GM12878 (cell line): ENCODE data around the gene C2orf69. TPM values are rescaled to one million over a fixed set of nuclear protein-coding genes. Genes with fewer than 3 reads are reported as not detected.

Experiments used
- ATAC-seq: fragments of 200-7000 bp; cut with Tn5 transposase; 3 replicates; pipeline ENCODE4 v1.9.1; 2020; ENCODE audit warnings: mild to moderate bottlenecking, moderate library complexity
- BruUV-seq: library from RNA; stranded (reverse); fragments of 400-500 nt; replicated peaks from 2 replicates; lab custom pipeline; 2021; lab: Mats Ljungman, UMichigan
- CTCF ChIA-PET: fragments of 300-600 bp; sonication (Branson Sonifier 250); formaldehyde crosslinking; extraction: SDS; loops from one replicate; lab custom pipeline; 2021; ENCODE audit warnings: inconsistent platforms; lab: Yijun Ruan, JAX
- POLR2A ChIA-PET: fragments of 350-600 bp; formaldehyde crosslinking; extraction: SDS; loops from one replicate; lab custom pipeline; 2021; ENCODE audit warnings: inconsistent platforms; lab: Charles Lee
- RAD21 ChIA-PET: fragments of 300-600 bp; sonication (Branson Sonifier 250); formaldehyde crosslinking; loops from one replicate; lab custom pipeline; 2023; ENCODE audit warnings: antibody characterized with exemption; ENCODE audit not compliant: unreplicated experiment; lab: Charles Lee
- SMC1A ChIA-PET: fragments of 300-600 bp; sonication (Branson Sonifier 250); formaldehyde crosslinking; loops from one replicate; lab custom pipeline; 2023; ENCODE audit not compliant: unreplicated experiment, uncharacterized antibody; lab: Charles Lee
- DNase-seq: peaks from one replicate; pipeline ENCODE4 v3.0.0-alpha.2; 2011; ENCODE audit warnings: low read depth, low spot score
- FAIRE-seq: peaks from 3 replicates; lab custom pipeline; 2011; peaks lifted over from hg19 to GRCh38; lab: Jason Lieb, UNC
- H2AFZ ChIP-seq: 2 replicates; pipeline ENCODE4 v1.6.0; 2011; ENCODE audit warnings: low read depth, low read length, control low read depth; ENCODE audit not compliant: control insufficient read depth
- H3K27ac ChIP-seq: 2 replicates; pipeline ENCODE4 v1.5.1; 2011; ENCODE audit warnings: control low read depth; ENCODE audit not compliant: control insufficient read depth, insufficient read depth
- H3K27me3 ChIP-seq, 2 experiments: replicated peaks in 1 of 2; 2 replicates each; pipeline versions ENCODE4 v1.6.0 to v1.6.1; 2011; ENCODE audit warnings: low read length in 1 of 2; ENCODE audit not compliant: control insufficient read depth in 2 of 2, insufficient read depth in 2 of 2
- H3K36me3 ChIP-seq, 2 experiments: 2 replicates each; pipeline ENCODE4 v1.5.1; 2011; ENCODE audit warnings: low read length in 1 of 2; ENCODE audit not compliant: control insufficient read depth in 2 of 2, insufficient read depth in 2 of 2
- H3K4me1 ChIP-seq: 2 replicates; pipeline ENCODE4 v1.6.1; 2011; ENCODE audit warnings: mild to moderate bottlenecking, low read length, moderate library complexity, mixed read lengths; ENCODE audit not compliant: control insufficient read depth, insufficient read depth
- H3K4me2 ChIP-seq: 2 replicates; pipeline ENCODE4 v1.6.0; 2011; ENCODE audit warnings: control low read depth; ENCODE audit not compliant: control insufficient read depth, insufficient read depth
- H3K4me3 ChIP-seq: fragments of 200-600 bp; sonication (generic); 2 replicates; pipeline ENCODE4 v1.5.1; 2016
- H3K79me2 ChIP-seq: 2 replicates; pipeline ENCODE4 v1.6.0; 2011; ENCODE audit warnings: low read length; ENCODE audit not compliant: control insufficient read depth, insufficient read depth
- H3K9ac ChIP-seq: 2 replicates; pipeline ENCODE4 v1.8.0; 2011; ENCODE audit warnings: low read length, control low read depth, mixed read lengths; ENCODE audit not compliant: control insufficient read depth, insufficient read depth
- H3K9me3 ChIP-seq: replicated peaks from 3 replicates; pipeline ENCODE4 v1.5.1; 2011; ENCODE audit warnings: mild to moderate bottlenecking, low read length; ENCODE audit not compliant: control insufficient read depth, insufficient read depth
- H4K20me1 ChIP-seq: 2 replicates; pipeline ENCODE4 v1.6.0; 2011; ENCODE audit not compliant: control insufficient read depth, insufficient read depth
- ATF3 ChIP-seq: IDR thresholded peaks from 2 replicates; pipeline ENCODE4 v1.6.1; 2011; ENCODE audit warnings: low read depth, mild to moderate bottlenecking, low read length, moderate library complexity, borderline replicate concordance; ENCODE audit errors: extremely low read depth
- ETV6 ChIP-seq, 2 experiments: fragments of 450-650 bp in 1 of 2; IDR thresholded peaks in 1 of 2; conservative IDR thresholded peaks in 1 of 2; 2 replicates each; pipeline ENCODE4 v1.6.1; 2014; ENCODE audit warnings: antibody characterized with exemption in 1 of 2, borderline replicate concordance in 1 of 2, low read depth in 1 of 2, mild to moderate bottlenecking in 1 of 2, moderate library complexity in 1 of 2
- HCFC1 ChIP-seq: fragments of 150-350 bp; IDR thresholded peaks from 2 replicates; pipeline ENCODE4 v1.6.1; 2014; ENCODE audit warnings: low read length
- HDAC2 ChIP-seq: fragments of 200-600 bp; sonication (generic); IDR thresholded peaks from 2 replicates; pipeline ENCODE4 v1.6.1; 2017
- IRF4 ChIP-seq: IDR thresholded peaks from 2 replicates; pipeline ENCODE4 v1.6.1; 2011; ENCODE audit warnings: low read depth, low read length
- IRF5 ChIP-seq: fragments of 450-650 bp; IDR thresholded peaks from 2 replicates; pipeline ENCODE4 v1.6.1; 2017; ENCODE audit warnings: borderline replicate concordance
- JUNB ChIP-seq: IDR thresholded peaks from 2 replicates; pipeline ENCODE4 v1.6.1; 2016; ENCODE audit warnings: antibody characterized with exemption, mild to moderate bottlenecking
- KDM1A ChIP-seq: fragments of 200-600 bp; sonication (generic); IDR thresholded peaks from 2 replicates; pipeline ENCODE4 v1.6.1; 2016; ENCODE audit warnings: borderline replicate concordance
- LARP7 ChIP-seq: fragments of 450-650 bp; IDR thresholded peaks from 2 replicates; pipeline ENCODE4 v1.6.1; 2017; ENCODE audit warnings: mild to moderate bottlenecking
- MEF2B ChIP-seq: fragments of 450-650 bp; IDR thresholded peaks from 2 replicates; pipeline ENCODE4 v1.6.1; 2018; ENCODE audit warnings: mild to moderate bottlenecking, moderate library complexity; ENCODE audit not compliant: partially characterized antibody, poor library complexity, severe bottlenecking
- MXI1 ChIP-seq: fragments of 150-350 bp; IDR thresholded peaks from 2 replicates; pipeline ENCODE4 v1.6.1; 2011; ENCODE audit warnings: low read depth, mild to moderate bottlenecking, inconsistent platforms, low read length, improper control_type of control experiment
- NR2F1 ChIP-seq: fragments of 450-650 bp; conservative IDR thresholded peaks from 2 replicates; pipeline ENCODE4 v1.6.1; 2017; ENCODE audit warnings: mild to moderate bottlenecking
- NRF1 ChIP-seq: conservative IDR thresholded peaks from 2 replicates; pipeline ENCODE4 v1.6.1; 2011; ENCODE audit warnings: mild to moderate bottlenecking, low read depth, low read length, improper control_type of control experiment
- PML ChIP-seq: IDR thresholded peaks from 2 replicates; pipeline ENCODE4 v1.6.1; 2012; ENCODE audit warnings: low read length, inconsistent platforms
- POLR2A ChIP-seq: IDR thresholded peaks from 2 replicates; pipeline ENCODE4 v1.6.1; 2011; ENCODE audit warnings: low read depth, mild to moderate bottlenecking, low read length
- POLR2AphosphoS5 ChIP-seq: IDR thresholded peaks from 2 replicates; pipeline ENCODE4 v1.6.1; 2011; ENCODE audit warnings: mild to moderate bottlenecking, low read length, inconsistent platforms
- SUPT20H ChIP-seq: IDR thresholded peaks from 2 replicates; pipeline ENCODE4 v1.6.1; 2011; ENCODE audit warnings: low read depth, mild to moderate bottlenecking, low read length, moderate library complexity, borderline replicate concordance; ENCODE audit not compliant: control insufficient read depth
- TBL1XR1 ChIP-seq: IDR thresholded peaks from 2 replicates; pipeline ENCODE4 v1.6.1; 2012; ENCODE audit warnings: low read depth, low read length, improper control_type of control experiment
- YY1 ChIP-seq: IDR thresholded peaks from 2 replicates; pipeline ENCODE4 v1.6.1; 2011; ENCODE audit warnings: low read depth, mild to moderate bottlenecking, low read length
- ZNF24 ChIP-seq: fragments of 450-650 bp; IDR thresholded peaks from 2 replicates; pipeline ENCODE4 v1.6.1; 2017; ENCODE audit warnings: antibody characterized with exemption, mild to moderate bottlenecking
- ZNF687 ChIP-seq: fragments of 450-650 bp; IDR thresholded peaks from 2 replicates; pipeline ENCODE4 v1.6.1; 2017; ENCODE audit warnings: mild to moderate bottlenecking, moderate library complexity
- ZSCAN29 ChIP-seq: fragments of 450-650 bp; IDR thresholded peaks from 2 replicates; pipeline ENCODE4 v1.6.1; 2017; ENCODE audit warnings: mild to moderate bottlenecking, moderate library complexity
- WGBS: methylation state at CpG from one replicate; pipeline ENCODE4 v1.1.6; 2016; ENCODE audit warnings: low lambda C conversion rate; ENCODE audit not compliant: insufficient replicate concordance, insufficient coverage; ENCODE audit errors: missing lambda C conversion rate; 5-methylcytosine and 5-hydroxymethylcytosine counted together
- in situ Hi-C: fragments of 300-500 bp; cut with MboI; formaldehyde crosslinking; loops from 9 replicates; pipeline ENCODE4 v1.14.3; 2018; ENCODE audit warnings: mixed read lengths
- intact Hi-C: fragments of 100-400 bp; cut with micrococcal nuclease; formaldehyde crosslinking; loops from one replicate; pipeline ENCODE4 v1.14.2; 2022; ENCODE audit not compliant: unreplicated experiment
- polyA plus RNA-seq, 11 experiments: library from polyadenylated mRNA; depleted of rRNA in 4 of 11; unstranded in 6 of 11; stranded (reverse) in 5 of 11; fragments of >200 nt; fragmentation: Nextera tagmentation in 4 of 11; fragmentation: Illumina TruSeq in 1 of 11; extraction: Ambion mirVana in 4 of 11; extraction: Trizol in 1 of 11; gene quantifications; 1 replicate in 1 of 11; 2 replicates in 10 of 11; pipeline versions ENCODE4 v1.2.1 to v1.2.3, GENCODE V29; 2011 to 2016; ENCODE audit warnings: inconsistent platforms in 2 of 11, missing spikeins in 2 of 11, low read depth in 1 of 11
- total RNA-seq, 4 experiments: library from RNA; depleted of rRNA in 3 of 4; stranded (reverse); fragments of >200 nt in 3 of 4; fragmentation: Illumina TruSeq in 1 of 4; extraction: Trizol in 1 of 4; gene quantifications; 2 replicates each; pipeline versions ENCODE4 v1.2.1 to v1.2.3, GENCODE V29; 2013 to 2021

The C2orf69 gene
- total and polyA plus RNA-seq, 10 of the 15 experiments (the other 5 are each of a cell fraction or from before 2014, with no cell fraction given) = 6.3 to 20.3 (median 11.1) TPM

- TF ChIP-seq IRF5 (no peak), MXI1 (no peak), TBL1XR1 (no peak), KDM1A (no peak), ZSCAN29 (no peak), ATF3 (no peak), ZNF24 (no peak), IRF4 (no peak), HDAC2 (no peak), JUNB (no peak), MEF2B (no peak), LARP7 (no peak)
Observed at GRCh38 chr2:199923924-199924323, 12.8 kb downstream of the C2orf69 start (continued).

GRCh38 chr2:199926806-199927205 is 15.7 kb downstream of the C2orf69 start:
- no peak overlapping the region for H3K4me2 ChIP-seq
- DNase-seq (no peak), FAIRE-seq (peak; percentile 81), ATAC-seq (no peak)
- WGBS = 0% methylated on average over 1 of the region's 1 CpG
- peaks cover 0 to 4% of the 10 kb centered on the region in 2 experiments; a peak in 3 of 4 replicates for H3K36me3 ChIP-seq
- H3K9me3 ChIP-seq = no peaks in the 10 kb centered on the region
- in situ Hi-C loops (no loop called here), intact Hi-C loops (no loop called here)
- POLR2A ChIA-PET = interaction anchor here (0.8 to 1.8 kb wide), 2 partner anchors 13 to 14 kb away, joined by 3 to 8 read pairs; no protein-coding TSS in a partner anchor
- H2AFZ ChIP-seq = no peak overlapping the region
- H3K27ac ChIP-seq = no peak overlapping the region
- H3K4me3 ChIP-seq = no peak overlapping the region
- CTCF ChIA-PET = interaction anchor here (0.6 to 1.5 kb wide), 4 partner anchors 14 to 559 kb away, joined by 3 to 6 read pairs (median 4); no protein-coding TSS in a partner anchor
- H3K4me1 ChIP-seq = no peaks in the 10 kb centered on the region
- no peaks in the 10 kb centered on the region for H3K27me3 ChIP-seq
- no peak overlapping the region for H3K9ac ChIP-seq
- no TSS peak for BruUV-seq
- SMC1A ChIA-PET = interaction anchor here (1.1 to 1.6 kb wide), 3 partner anchors 14 to 21 kb away, joined by 4 to 6 read pairs (median 5); no protein-coding TSS in a partner anchor
- H4K20me1 ChIP-seq = no peaks in the 10 kb centered on the region
- peaks cover 14% of the 10 kb centered on the region for H3K79me2 ChIP-seq
- RAD21 ChIA-PET = interaction anchor here (1.1 kb wide), 1 partner anchor 13 kb away, joined by 3 read pairs; no protein-coding TSS in a partner anchor
- TF ChIP-seq YY1 (no peak), NR2F1 (no peak), PML (no peak), NRF1 (no peak), ZNF687 (no peak), ETV6 (conservative IDR thresholded peaks at IDR 0.05 in 1 of 2, IDR thresholded peaks at IDR 0.05 in 1 of 2; ENCODE audit: borderline replicate concordance in 1 of 2, low read depth in 1 of 2) (no peak), SUPT20H (no peak), POLR2A (no peak), HCFC1 (no peak), MEF2B (no peak), POLR2AphosphoS5 (no peak)
